SK-N-MC (cell line): ENCODE data around the gene TROAP.

ENCODE experiments used
- DNase-seq: peaks from one replicate; pipeline ENCODE4 v3.0.0-alpha.2; 2011; ENCODE audit warnings: low read depth, low spot score
- H3K27ac ChIP-seq: fragments of 200-600 bp; sonication (generic); 2 replicates; pipeline ENCODE4 v1.5.1; 2016; ENCODE audit warnings: mixed run types
- H3K36me3 ChIP-seq: fragments of 200-600 bp; sonication (generic); 2 replicates; pipeline ENCODE4 v1.6.1; 2017; ENCODE audit warnings: antibody characterized with exemption, low read length, mixed read lengths; ENCODE audit not compliant: insufficient read depth
- H3K4me3 ChIP-seq: fragments of 200-600 bp; sonication (generic); 2 replicates; pipeline ENCODE4 v1.5.1; 2016
- H3K9ac ChIP-seq: fragments of 200-600 bp; sonication (generic); 2 replicates; pipeline ENCODE4 v1.8.0; 2017; ENCODE audit warnings: mixed run types, mixed read lengths; ENCODE audit not compliant: insufficient read length
- H3K9me3 ChIP-seq: fragments of 200-600 bp; sonication (generic); 2 replicates; pipeline ENCODE4 v1.6.1; 2017; ENCODE audit warnings: low read depth, mild to moderate bottlenecking, antibody characterized with exemption, low read length, moderate library complexity, mixed read lengths
- EZH2 ChIP-seq: fragments of 200-600 bp; sonication (generic); IDR thresholded peaks from one replicate; pipeline ENCODE4 v1.6.1; 2017; ENCODE audit warnings: antibody characterized with exemption
- FOXP2 ChIP-seq: optimal IDR thresholded peaks from 2 replicates; pipeline ENCODE3; 2011; ENCODE audit warnings: mild to moderate bottlenecking, moderate library complexity; ENCODE audit not compliant: insufficient read depth; ENCODE audit errors: extremely low read length, control extremely low read depth
- POLR2AphosphoS5 ChIP-seq: IDR thresholded peaks from 2 replicates; pipeline ENCODE4 v1.6.1; 2012; ENCODE audit warnings: mild to moderate bottlenecking, low read depth, low read length, borderline replicate concordance

Gene TROAP

GRCh38 chr12:49294804-49295081 is 28.3 kb upstream of the TROAP start:
- H3K9me3 ChIP-seq = no peaks in the 10 kb centered on the region
- no peak overlapping the region for H3K27ac ChIP-seq
- no peak for TF ChIP-seq EZH2
- no peak for TF ChIP-seq FOXP2
- no peak for TF ChIP-seq POLR2AphosphoS5
- DNase-seq = no peak
- no peak overlapping the region for H3K9ac ChIP-seq
- no peaks in the 10 kb centered on the region for H3K36me3 ChIP-seq
- no peak overlapping the region for H3K4me3 ChIP-seq

- Histone ChIP-seq H3K36me3 (no peaks in the 10 kb centered on the region), H3K9me3 (no peaks in the 10 kb centered on the region), H3K4me3 (no peak within 1 kb of the TSS), H3K9ac (no peak within 1 kb of the TSS), H3K27ac (no peak within 1 kb of the TSS)
- TF ChIP-seq POLR2AphosphoS5 (no peak), EZH2 (no peak), FOXP2 (no peak)
- no peak for DNase-seq
Observed at GRCh38 chr12:49295082-49295936, 27.7 kb upstream of the TROAP start, which contains the start of gene PRPH. Gene PRPH (plus strand): TSS chr12:49295147. CDS start chr12:49295201, 54 bp downstream.

- no peak overlapping the region for H3K9ac ChIP-seq
- no peaks in the 10 kb centered on the region for H3K36me3 ChIP-seq
- H3K9me3 ChIP-seq = no peaks in the 10 kb centered on the region
- no peak for DNase-seq
- H3K4me3 ChIP-seq = no peak overlapping the region
- no peak overlapping the region for H3K27ac ChIP-seq
- TF ChIP-seq EZH2 (no peak), POLR2AphosphoS5 (no peak), FOXP2 (no peak)
Observed at GRCh38 chr12:49296034-49296835, 26.8 kb upstream of the TROAP start.

- DNase-seq = no peak
- Histone ChIP-seq H3K4me3 (peak overlapping the region; percentile 66), H3K27ac (no peak overlapping the region)
Observed at GRCh38 chr12:49296836-49297694, 26.0 kb upstream of the TROAP start.

GRCh38 chr12:49297695-49298060 is 25.4 kb upstream of the TROAP start:
- no peak for TF ChIP-seq FOXP2
- TF ChIP-seq POLR2AphosphoS5 = no peak
- TF ChIP-seq EZH2 = no peak
- Histone ChIP-seq H3K9ac (peak overlapping the region; percentile 45), H3K9me3 (no peaks in the 10 kb centered on the region), H3K36me3 (no peaks in the 10 kb centered on the region), H3K4me3 (peak overlapping the region; percentile 66), H3K27ac (no peak overlapping the region)
- DNase-seq = no peak

More at GRCh38 chr12:49296836-49297694, 26.0 kb upstream of the TROAP start:
- Histone ChIP-seq H3K36me3 (no peaks in the 10 kb centered on the region), H3K9ac (peak overlapping the region; percentile 45), H3K9me3 (no peaks in the 10 kb centered on the region)
- TF ChIP-seq FOXP2 (no peak), EZH2 (no peak), POLR2AphosphoS5 (no peak)

- Histone ChIP-seq H3K27ac (no peak overlapping the region), H3K4me3 (no peak overlapping the region; the same call in 1 of the 2 replicates), H3K9ac (no peak overlapping the region), H3K9me3 (no peaks in the 10 kb centered on the region), H3K36me3 (no peaks in the 10 kb centered on the region)
- no peak for DNase-seq
- no peak for TF ChIP-seq EZH2
- no peak for TF ChIP-seq FOXP2
Observed at GRCh38 chr12:49298160-49298559, 24.9 kb upstream of the TROAP start.

GRCh38 chr12:49301760-49302159 is 21.3 kb upstream of the TROAP start:
- TF ChIP-seq FOXP2 (no peak), EZH2 (no peak), POLR2AphosphoS5 (no peak)

GRCh38 chr12:49304161-49304560 is 18.9 kb upstream of the TROAP start:
- Histone ChIP-seq H3K9me3 (no peaks in the 10 kb centered on the region), H3K4me3 (no peak overlapping the region), H3K36me3 (no peaks in the 10 kb centered on the region), H3K9ac (no peak overlapping the region), H3K27ac (no peak overlapping the region)
- no peak for TF ChIP-seq FOXP2
- no peak for TF ChIP-seq EZH2
- TF ChIP-seq POLR2AphosphoS5 = no peak
- no peak for DNase-seq

More at GRCh38 chr12:49301760-49302159, 21.3 kb upstream of the TROAP start:
- Histone ChIP-seq H3K27ac (no peak overlapping the region), H3K4me3 (no peak overlapping the region), H3K36me3 (no peaks in the 10 kb centered on the region), H3K9ac (no peak overlapping the region), H3K9me3 (no peaks in the 10 kb centered on the region)
- no peak for DNase-seq
